ENCODE measurements around the gene STX17.

STX17 gene

DNA sequence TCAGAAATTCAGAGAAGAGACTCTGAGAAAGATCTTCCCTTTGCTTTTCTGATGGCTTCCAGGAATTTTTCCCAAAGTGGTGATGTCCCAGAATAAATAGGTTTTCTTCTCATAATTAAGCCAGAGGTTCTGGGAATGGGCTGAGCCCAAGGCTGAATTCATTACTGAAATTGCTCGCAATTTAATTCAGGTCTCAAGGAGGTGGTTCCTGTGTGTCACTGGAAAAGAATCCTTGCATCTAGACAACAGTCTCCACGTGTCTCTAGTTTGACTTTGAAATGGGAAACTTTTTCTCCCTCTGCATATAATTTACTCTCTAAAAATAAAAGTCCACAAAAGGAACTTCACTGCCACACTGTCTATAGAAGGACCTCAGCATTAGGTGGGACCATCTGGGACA lies 27.8 kb upstream of the STX17 start:
- no peak for TF ChIP-seq GATA1 (IDR thresholded peaks at IDR 0.05; ENCODE audit: low read depth, low read length)
- TF ChIP-seq POLR2A (IDR thresholded peaks at IDR 0.05; ENCODE audit: low read length), result no peak
- no peak for DNase-seq

DNA sequence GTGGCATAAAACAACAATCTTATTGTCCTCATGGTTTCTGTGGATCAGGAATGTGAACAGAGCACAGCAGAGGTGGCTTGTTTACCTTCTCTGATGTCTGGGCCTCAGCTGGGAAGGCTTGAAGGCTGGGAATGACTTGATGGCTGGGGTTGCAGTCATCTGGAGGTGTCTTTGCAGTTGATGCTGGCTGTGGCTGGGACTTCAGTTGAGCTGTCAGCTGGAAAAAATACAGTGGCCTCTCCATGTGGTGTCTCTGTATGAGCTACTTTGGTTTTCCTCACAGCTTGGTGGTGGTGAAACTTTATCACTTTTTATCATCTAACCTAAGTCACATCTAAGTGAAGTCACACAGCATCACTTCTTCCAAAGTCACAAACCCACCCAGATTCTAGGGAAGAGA lies 24.7 kb upstream of the STX17 start:
- TF ChIP-seq POLR2A (IDR thresholded peaks at IDR 0.05; ENCODE audit: low read length), result no peak
- no peak for TF ChIP-seq GATA1 (IDR thresholded peaks at IDR 0.05; ENCODE audit: low read depth, low read length)
- no peak for DNase-seq

DNA sequence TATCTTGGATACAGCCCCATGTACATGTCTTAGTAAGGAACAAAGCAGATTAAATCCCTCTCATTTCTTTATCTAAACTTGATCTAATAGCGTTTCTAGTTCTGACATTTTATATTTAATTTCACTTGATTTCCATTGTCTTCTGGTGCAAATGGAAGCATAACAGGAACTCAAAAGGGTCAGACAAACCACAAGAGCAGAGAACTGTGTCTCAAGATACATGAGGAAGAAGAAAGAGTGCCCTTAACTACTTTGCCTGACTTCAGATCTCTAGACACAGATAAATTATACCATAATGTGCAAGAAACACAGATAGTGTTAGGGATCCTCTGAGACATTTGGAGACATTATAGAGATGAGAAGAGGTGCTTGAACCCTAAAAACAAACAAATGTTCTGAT lies 20.7 kb upstream of the STX17 start:
- DNase-seq, result no peak
- TF ChIP-seq POLR2A (IDR thresholded peaks at IDR 0.05; ENCODE audit: low read length), result no peak
- no peak for TF ChIP-seq GATA1 (IDR thresholded peaks at IDR 0.05; ENCODE audit: low read depth, low read length)

DNA sequence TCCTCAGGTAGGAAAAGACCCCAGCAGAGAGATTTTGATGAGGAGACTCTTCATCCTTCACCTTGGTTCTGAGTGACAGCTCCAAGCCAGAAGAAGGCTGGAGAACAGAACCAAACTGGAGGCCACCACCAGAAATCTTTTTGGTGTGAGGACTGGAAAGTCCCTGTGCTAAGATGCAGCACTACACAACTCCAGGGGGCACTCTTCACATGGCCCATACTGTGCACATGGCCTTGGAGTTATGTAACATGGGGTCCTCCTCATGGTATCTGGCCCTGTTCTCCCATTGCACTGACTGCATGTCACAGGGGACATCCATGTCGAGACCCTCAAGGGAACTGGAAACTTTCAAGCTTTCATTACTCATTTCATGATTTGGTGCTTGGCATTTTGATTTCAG lies 17.3 kb upstream of the STX17 start:
- peak in 1 of 2 experiments; percentile 5 for DNase-seq
- TF ChIP-seq GATA1 (IDR thresholded peaks at IDR 0.05; ENCODE audit: low read depth, low read length), result no peak
- TF ChIP-seq POLR2A (IDR thresholded peaks at IDR 0.05; ENCODE audit: low read length), result no peak

DNA sequence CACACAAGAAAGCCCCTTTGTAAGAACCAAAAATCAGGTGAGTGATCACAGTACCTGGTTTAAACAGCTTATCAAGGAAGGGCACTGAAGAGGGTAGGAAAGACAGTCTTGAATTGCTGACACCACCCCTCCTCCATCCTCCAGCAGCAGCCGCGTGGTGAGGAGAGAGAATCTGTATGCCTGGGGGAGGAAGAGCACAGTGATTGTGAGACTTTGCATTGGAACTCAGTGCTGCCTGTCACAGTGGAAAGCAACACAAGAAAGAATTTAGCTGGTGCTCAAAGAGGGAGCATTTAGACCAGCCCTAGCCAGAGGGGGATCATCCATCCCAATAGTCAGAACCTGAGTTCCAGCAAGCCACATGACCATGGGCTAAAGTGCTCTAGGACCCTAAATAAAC lies 11.6 kb upstream of the STX17 start:
- DNase-seq, result no peak
- TF ChIP-seq GATA1 (IDR thresholded peaks at IDR 0.05; ENCODE audit: low read depth, low read length) (no peak), POLR2A (IDR thresholded peaks at IDR 0.05; ENCODE audit: low read length) (no peak)

DNA sequence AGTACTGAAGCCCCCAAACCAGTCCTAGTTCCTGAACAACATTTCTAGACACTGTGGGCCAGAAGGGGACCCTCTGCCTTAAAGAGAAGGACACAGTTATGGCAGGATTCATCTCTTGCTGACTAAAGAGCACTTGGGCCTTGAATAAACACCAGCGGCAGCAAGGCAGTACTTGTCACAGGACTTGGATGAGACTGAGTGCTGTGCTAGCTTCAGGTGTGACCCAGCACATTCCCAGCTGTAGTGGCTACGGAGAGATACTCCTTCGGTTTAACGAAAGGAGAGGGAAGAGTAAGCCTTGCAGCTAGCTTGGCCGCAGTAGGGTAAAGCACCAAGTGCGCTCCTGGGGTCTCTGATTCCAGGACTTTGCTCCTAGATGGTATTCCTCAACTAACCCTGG lies 10.9 kb upstream of the STX17 start:
- DNase-seq, result no peak
- TF ChIP-seq POLR2A (IDR thresholded peaks at IDR 0.05; ENCODE audit: low read length), result no peak

DNA sequence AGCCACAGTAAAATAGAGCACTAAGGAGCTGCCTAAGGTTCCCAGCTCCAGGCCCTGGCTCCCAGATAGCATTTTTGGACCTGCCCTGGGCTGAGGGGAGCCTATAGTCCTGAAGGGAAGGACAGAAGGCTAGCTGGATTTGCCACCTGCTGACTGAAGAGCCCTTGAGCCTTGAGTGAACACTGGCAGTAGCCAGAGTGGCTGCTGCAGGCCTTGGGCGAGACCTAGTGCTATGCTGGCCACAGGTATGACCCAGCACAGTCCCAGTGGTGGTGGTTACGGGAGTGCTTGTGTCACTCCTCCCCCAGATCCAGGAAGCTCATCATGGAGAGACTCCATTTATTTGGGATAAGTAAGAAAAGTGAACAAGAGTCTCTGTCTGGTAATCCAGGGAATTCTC lies 10.3 kb upstream of the STX17 start:
- no peak for TF ChIP-seq POLR2A (IDR thresholded peaks at IDR 0.05; ENCODE audit: low read length)
- TF ChIP-seq GATA1 (IDR thresholded peaks at IDR 0.05; ENCODE audit: low read depth, low read length), result no peak
- DNase-seq, result no peak

DNA sequence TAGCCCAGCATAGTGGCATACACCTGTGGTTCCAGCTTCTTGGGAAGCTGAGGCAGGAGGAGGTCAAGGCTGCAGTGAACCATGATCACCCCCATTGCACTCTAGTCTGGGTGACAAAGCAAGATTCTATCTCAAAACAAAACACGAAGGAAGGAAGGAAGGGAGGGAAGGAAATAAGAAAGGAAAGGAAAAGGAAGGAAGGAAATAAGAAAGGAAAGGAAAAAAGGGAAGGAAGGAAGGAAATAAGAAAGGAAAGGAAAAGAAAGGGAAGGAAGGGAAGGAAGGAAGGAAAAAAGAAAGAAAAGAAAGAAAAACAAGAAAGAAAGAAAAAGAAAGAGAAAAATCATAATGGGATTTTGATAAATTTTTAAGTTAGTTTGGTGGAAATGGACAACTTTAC lies 3.1 kb upstream of the STX17 start:
- TF ChIP-seq POLR2A (IDR thresholded peaks at IDR 0.05; ENCODE audit: low read length) (no peak), GATA1 (IDR thresholded peaks at IDR 0.05; ENCODE audit: low read depth, low read length) (no peak)
- DNase-seq, result no peak

DNA sequence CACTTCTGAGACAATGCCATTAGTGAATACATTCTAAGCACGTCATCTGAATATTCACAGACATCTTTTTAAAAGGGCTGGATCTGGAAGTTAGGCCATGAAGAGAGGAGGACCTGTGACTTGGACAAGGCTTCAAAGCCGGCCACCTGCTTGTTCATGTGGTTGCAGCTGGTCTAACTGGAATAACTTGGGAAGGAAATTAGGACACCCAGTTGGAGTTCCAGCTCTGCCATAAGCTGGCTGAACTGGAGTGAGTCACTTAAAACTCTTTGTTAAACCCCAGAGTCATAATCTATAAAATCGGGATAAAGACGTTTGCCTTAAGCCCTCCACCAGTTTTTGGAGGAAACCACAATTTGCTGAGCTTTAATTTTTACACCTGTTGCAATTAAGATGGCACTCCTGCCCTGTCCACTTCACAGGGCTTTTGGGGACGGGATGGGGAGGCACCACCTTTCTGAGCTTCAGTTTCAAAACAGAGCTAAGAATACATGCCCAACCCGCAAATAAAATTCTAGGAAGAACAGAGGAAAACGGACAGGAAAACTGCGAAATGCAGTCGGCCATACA lies 536 bp upstream of the STX17 start:
- DNase-seq, result peak in 1 of 2 experiments; percentile 32
- no peak for TF ChIP-seq POLR2A (IDR thresholded peaks at IDR 0.05; ENCODE audit: low read length)
- TF ChIP-seq GATA1 (IDR thresholded peaks at IDR 0.05; ENCODE audit: low read depth, low read length), result no peak

DNA sequence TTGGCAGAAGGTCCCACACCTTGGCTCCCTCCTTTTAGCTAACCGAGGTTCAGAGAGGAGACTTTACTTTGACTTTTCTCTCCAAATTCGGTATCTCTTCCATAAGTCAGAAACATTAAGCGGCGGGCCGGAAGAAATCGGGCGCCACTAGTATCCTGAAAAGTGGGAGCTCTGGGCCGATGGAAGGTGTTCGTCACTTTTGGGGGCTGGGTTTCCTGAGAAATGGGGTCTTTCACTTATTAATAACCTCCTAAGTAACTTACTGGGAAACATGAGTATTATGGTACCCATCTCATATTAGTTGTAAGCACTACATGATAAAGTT lies 716 bp downstream of the STX17 start:
- no peak for DNase-seq
- TF ChIP-seq GATA1 (IDR thresholded peaks at IDR 0.05; ENCODE audit: low read depth, low read length), result no peak
- no peak for TF ChIP-seq POLR2A (IDR thresholded peaks at IDR 0.05; ENCODE audit: low read length)

DNA sequence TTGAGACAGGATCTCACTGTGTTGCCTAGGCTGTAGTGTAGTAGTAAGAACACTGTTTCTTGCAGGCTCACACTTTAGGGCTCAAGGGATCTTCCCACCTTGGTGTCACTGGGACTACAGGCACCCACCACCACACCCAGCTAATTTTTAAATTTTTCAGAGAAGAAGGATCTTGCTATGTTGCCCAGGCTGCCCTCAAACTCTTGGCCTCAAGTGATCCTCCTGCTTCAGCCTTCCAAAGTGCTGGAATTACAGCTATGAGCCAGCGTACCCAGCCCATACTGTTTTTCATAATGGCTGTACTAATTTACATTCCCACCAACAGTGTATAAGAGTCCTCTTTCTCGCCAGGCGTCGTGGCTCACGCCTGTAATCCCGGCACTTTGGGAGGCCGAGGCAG lies 5.1 kb downstream of the STX17 start:
- DNase-seq, result no peak
- TF ChIP-seq GATA1 (IDR thresholded peaks at IDR 0.05; ENCODE audit: low read depth, low read length), result no peak
- TF ChIP-seq POLR2A (IDR thresholded peaks at IDR 0.05; ENCODE audit: low read length), result no peak

DNA sequence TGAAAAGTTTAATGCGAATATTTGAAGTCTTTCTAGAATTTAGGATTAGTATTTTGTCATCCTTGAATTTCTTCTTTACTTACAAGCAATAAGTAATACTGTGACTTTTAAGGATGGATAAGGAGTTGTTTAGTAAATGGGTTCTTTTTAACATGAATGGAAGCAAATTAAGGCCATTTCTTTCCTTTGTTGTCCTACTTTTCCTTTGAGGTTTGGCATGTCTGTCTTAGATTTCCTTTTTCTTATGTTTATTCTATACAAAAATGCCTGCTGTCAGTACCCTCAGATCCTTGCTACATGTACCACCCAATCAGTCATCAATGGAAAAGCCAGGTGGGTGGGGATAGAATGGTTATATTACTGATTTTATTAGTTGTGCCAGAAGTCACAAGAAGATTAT lies 10.2 kb downstream of the STX17 start:
- no peak for TF ChIP-seq GATA1 (IDR thresholded peaks at IDR 0.05; ENCODE audit: low read depth, low read length)
- no peak for TF ChIP-seq POLR2A (IDR thresholded peaks at IDR 0.05; ENCODE audit: low read length)
- no peak for DNase-seq

DNA sequence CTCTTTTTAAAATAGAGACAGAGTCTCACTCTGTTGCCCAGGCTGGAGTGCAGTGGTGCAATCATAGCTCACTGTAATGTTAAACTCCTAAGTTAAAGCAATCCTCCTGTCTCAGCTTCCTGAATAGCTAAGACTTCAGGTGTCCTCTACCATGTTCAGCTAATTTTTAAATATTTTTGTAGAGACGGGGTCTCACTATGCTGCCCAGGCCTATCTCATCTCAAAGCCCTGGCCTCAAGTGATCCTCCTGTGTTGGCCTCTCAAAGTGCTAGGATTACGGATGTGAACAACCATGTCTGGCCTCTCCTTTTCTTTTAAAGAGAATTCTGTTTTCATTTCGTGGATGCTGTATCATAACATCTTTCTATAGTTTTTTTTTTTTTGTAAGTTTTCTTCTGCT lies 11.7 kb downstream of the STX17 start:
- TF ChIP-seq GATA1 (IDR thresholded peaks at IDR 0.05; ENCODE audit: low read depth, low read length), result no peak
- no peak for TF ChIP-seq POLR2A (IDR thresholded peaks at IDR 0.05; ENCODE audit: low read length)
- DNase-seq, result no peak

DNA sequence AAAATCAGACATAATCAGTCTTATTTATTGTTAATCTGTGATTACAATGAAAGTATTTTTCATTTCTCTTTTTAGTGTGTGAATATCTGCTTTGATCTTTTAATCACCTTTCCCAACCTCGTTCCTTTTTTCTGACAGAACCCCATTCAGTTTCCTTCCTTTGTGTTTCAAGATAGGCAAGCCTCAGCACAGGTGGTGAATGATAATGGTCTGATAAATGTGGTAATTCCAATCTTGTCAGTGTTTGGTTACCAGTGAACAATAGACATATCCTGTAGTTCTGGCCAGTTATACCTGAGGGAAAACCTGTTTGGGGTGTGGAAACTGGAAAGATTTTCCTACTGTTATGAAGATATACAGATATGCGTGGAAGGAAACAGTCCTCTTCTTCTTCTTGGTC lies 13.5 kb downstream of the STX17 start:
- TF ChIP-seq GATA1 (IDR thresholded peaks at IDR 0.05; ENCODE audit: low read depth, low read length) (no peak), POLR2A (IDR thresholded peaks at IDR 0.05; ENCODE audit: low read length) (no peak)
- no peak for DNase-seq

DNA sequence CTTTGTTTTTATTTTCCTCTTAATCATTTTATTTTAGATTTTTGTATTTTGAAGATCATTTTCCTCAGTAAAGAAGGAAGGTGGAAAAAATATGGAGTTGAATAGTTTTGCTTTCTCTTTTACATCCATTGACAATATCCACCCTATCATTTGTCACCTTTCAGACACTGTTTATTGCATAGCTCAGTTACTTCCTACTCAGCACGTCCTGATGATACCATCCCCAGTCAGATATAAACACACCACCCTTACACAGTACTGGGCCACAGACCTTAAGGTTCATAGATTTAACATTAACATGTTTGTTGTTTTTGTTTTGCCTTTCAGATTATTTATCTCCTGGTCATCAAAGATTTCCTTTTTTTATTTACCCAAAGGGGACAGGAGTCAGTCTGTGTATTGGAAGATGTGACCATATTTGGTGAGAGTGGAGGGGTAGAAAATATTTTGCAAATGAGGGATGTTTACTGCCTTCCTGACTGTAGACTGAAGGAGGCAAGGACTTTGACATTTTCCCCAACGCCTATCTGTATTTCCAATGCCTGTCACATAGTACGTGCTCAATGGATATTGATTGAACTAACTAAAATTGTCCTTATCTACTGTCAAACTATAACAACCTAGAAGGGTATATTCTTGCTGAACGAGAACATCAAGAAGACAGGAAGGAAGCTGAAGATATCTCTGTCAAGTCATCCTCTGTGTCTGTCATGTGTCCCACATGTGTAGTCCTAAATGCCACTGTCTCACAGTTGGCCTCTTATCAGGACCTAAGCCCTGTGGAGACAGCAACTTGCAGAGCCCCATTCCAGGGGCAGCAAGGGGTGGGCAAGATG lies 15.6 kb downstream of the STX17 start:
- DNase-seq, result peak; percentile 24 to 34
- TF ChIP-seq POLR2A (IDR thresholded peaks at IDR 0.05; ENCODE audit: low read length), result no peak
- TF ChIP-seq GATA1 (IDR thresholded peaks at IDR 0.05; ENCODE audit: low read depth, low read length), result no peak

Data from erythroblast (primary cell).